Cardiac septum (tissue), 1 donor: ENCODE measurements around the gene ARHGEF33. TPM values are rescaled to one million over a fixed set of nuclear protein-coding genes. Genes with fewer than 3 reads are reported as not detected.

Experiments used
- DNase-seq: peaks from one replicate; pipeline ENCODE4 v3.0.0-alpha.2; 2020; ENCODE audit warnings: low spot score
- intact Hi-C: fragments of 100-400 bp; cut with DNase I; formaldehyde crosslinking; loops from one replicate; pipeline ENCODE4 v1.14.0; 2022
- total RNA-seq: library from RNA; stranded (reverse); fragmentation: NEBNext Ultra II Directional; extraction: Animal tissue kit (Norgen Biotek cat#: 25700); gene quantifications from one replicate; pipeline ENCODE4 v1.2.1, GENCODE V29; 2021
- donor health status: DM: no; HTN: no; CAD: no.

Gene ARHGEF33
- total RNA-seq, 1 donor from 2014 or later, result 0.38 TPM

- intact Hi-C loops, result loop anchor here (2.0 kb wide), 1 partner anchor 280 kb away; no protein-coding TSS in a partner anchor
- no peak for DNase-seq
These were observed 59.3 kb downstream of the ARHGEF33 start for GRCh38 chr2:38948995-38949394.

- intact Hi-C loops, result no loop called here
- DNase-seq, result no peak
These were observed 62.1 kb downstream of the ARHGEF33 start for GRCh38 chr2:38951766-38952165.

GRCh38 chr2:38957972-38958371 is 68.3 kb downstream of the ARHGEF33 start:
- intact Hi-C loops, result no loop called here
- DNase-seq, result no peak

GRCh38 chr2:38959466-38959865 is 69.8 kb downstream of the ARHGEF33 start:
- intact Hi-C loops, result no loop called here
- no peak for DNase-seq

GRCh38 chr2:38959938-38960608 is 70.4 kb downstream of the ARHGEF33 start:
- intact Hi-C loops, result no loop called here
- DNase-seq, result peak; percentile 88

- no peak for DNase-seq
- intact Hi-C loops, result no loop called here
These were observed 71.1 kb downstream of the ARHGEF33 start for GRCh38 chr2:38960609-38961320.

GRCh38 chr2:38966006-38966405 is 76.3 kb downstream of the ARHGEF33 start:
- no peak for DNase-seq
- intact Hi-C loops, result no loop called here

- no peak for DNase-seq
- intact Hi-C loops, result no loop called here
These were observed 77.0 kb downstream of the ARHGEF33 start for GRCh38 chr2:38966678-38967077.

GRCh38 chr2:38968021-38968420 is 78.3 kb downstream of the ARHGEF33 start:
- no peak for DNase-seq
- intact Hi-C loops, result no loop called here

- intact Hi-C loops, result no loop called here
- no peak for DNase-seq
These were observed 81.7 kb downstream of the ARHGEF33 start for GRCh38 chr2:38971377-38971776.

- no peak for DNase-seq
- intact Hi-C loops, result no loop called here
These were observed 83.6 kb downstream of the ARHGEF33 start for GRCh38 chr2:38973266-38973665.

GRCh38 chr2:38975042-38975441 is 85.4 kb downstream of the ARHGEF33 start:
- no peak for DNase-seq
- intact Hi-C loops, result no loop called here

- no peak for DNase-seq
- intact Hi-C loops, result no loop called here
These were observed 87.4 kb downstream of the ARHGEF33 start for GRCh38 chr2:38977047-38977446.

- DNase-seq, result no peak
- intact Hi-C loops, result no loop called here
These were observed 88.7 kb downstream of the ARHGEF33 start for GRCh38 chr2:38978296-38978903.

GRCh38 chr2:38978908-38979307 is 89.2 kb downstream of the ARHGEF33 start:
- intact Hi-C loops, result no loop called here
- DNase-seq, result no peak

GRCh38 chr2:38981003-38981669 is 91.5 kb downstream of the ARHGEF33 start:
- DNase-seq, result no peak
- intact Hi-C loops, result loop anchor here (2.0 kb wide), 1 partner anchor 64 kb away; no protein-coding TSS in a partner anchor

- DNase-seq, result no peak
- intact Hi-C loops, result loop anchor here (2.0 kb wide), 1 partner anchor 63 kb away; no protein-coding TSS in a partner anchor
These were observed 92.1 kb downstream of the ARHGEF33 start for GRCh38 chr2:38981670-38982357.

GRCh38 chr2:38982498-38982897 is 92.8 kb downstream of the ARHGEF33 start:
- intact Hi-C loops, result no loop called here
- DNase-seq, result no peak

GRCh38 chr2:38988716-38989115 is 99.0 kb downstream of the ARHGEF33 start:
- DNase-seq, result no peak
- intact Hi-C loops, result no loop called here

GRCh38 chr2:38991899-38992298 is 102.2 kb downstream of the ARHGEF33 start:
- DNase-seq, result no peak
- intact Hi-C loops, result no loop called here
